Activated CD4-positive, alpha-beta T cell treated with anti-CD3 and anti-CD28 coated beads for 36 hours (primary cell): ENCODE results near the gene KMT2B. TPM values are rescaled to one million over a fixed set of nuclear protein-coding genes. Genes with fewer than 3 reads are reported as not detected.

ENCODE experiments used
- ATAC-seq: fragments of 200-7000 bp; cut with Tn5 transposase; one replicate; pipeline ENCODE4 v1.10.0; 2021; ENCODE audit warnings: mild to moderate bottlenecking, moderate library complexity
- CTCF ChIA-PET: fragments of 350-600 bp; sonication (Branson Sonifier 250); formaldehyde crosslinking; loops from one replicate; lab custom pipeline; 2021; ENCODE audit warnings: antibody characterized with exemption; lab: Charles Lee
- POLR2A ChIA-PET: fragments of 350-600 bp; sonication (Branson Sonifier 250); formaldehyde crosslinking; loops from one replicate; lab custom pipeline; 2021; ENCODE audit warnings: antibody characterized with exemption, inconsistent platforms; lab: Charles Lee
- DNase-seq: peaks from one replicate; pipeline ENCODE4 v3.0.0-alpha.2; 2020
- H3K27ac Mint-ChIP-seq: one replicate; pipeline ENCODE4 v1.8.0; 2021; ENCODE audit warnings: mixed read lengths
- H3K27me3 Mint-ChIP-seq: one replicate; pipeline ENCODE4 v1.8.0; 2021; ENCODE audit warnings: mixed read lengths
- H3K36me3 Mint-ChIP-seq: one replicate; pipeline ENCODE4 v1.8.0; 2021; ENCODE audit warnings: low read depth, mixed read lengths
- H3K4me1 Mint-ChIP-seq: one replicate; pipeline ENCODE4 v1.8.0; 2021; ENCODE audit warnings: mixed read lengths
- H3K4me3 Mint-ChIP-seq: one replicate; pipeline ENCODE4 v1.8.0; 2021; ENCODE audit warnings: mild to moderate bottlenecking, moderate library complexity, mixed read lengths
- H3K9me3 Mint-ChIP-seq: one replicate; pipeline ENCODE4 v1.8.0; 2021; ENCODE audit warnings: low read depth, mixed read lengths
- intact Hi-C, 2 experiments: fragments of 100-400 bp; cut with DNase I in 1 of 2; cut with micrococcal nuclease in 1 of 2; formaldehyde crosslinking; loops; one replicate each; pipeline versions ENCODE4 v1.14.2 to v1.15.1; 2022 to 2024; cut with DNase I, micrococcal nuclease
- total RNA-seq, 2 experiments: library from RNA; stranded (reverse); gene quantifications; one replicate each; pipeline ENCODE4 v1.2.3, GENCODE V29; 2021

Gene KMT2B
- total RNA-seq, 2 experiments from 2014 or later = 48.6 to 49.4 TPM

GRCh38 chr19:35756377-35757230, 38.8 kb downstream of the KMT2B start, which contains the start of gene HSPB6:
TSS of gene HSPB6 (minus strand) at chr19:35757029. CDS start at chr19:35757008, 21 bp downstream.
- Mint-ChIP-seq H3K27ac (peak within 1 kb of the TSS; percentile 91), H3K4me1 (peaks cover 29% of the 10 kb centered on the region), H3K4me3 (peak within 1 kb of the TSS; percentile 85), H3K36me3 (peaks cover 24% of the 10 kb centered on the region), H3K9me3 (no peaks in the 10 kb centered on the region), H3K27me3 (peaks cover 4% of the 10 kb centered on the region)
- intact Hi-C loops = loop anchor here in 1 of 2 experiments (1.0 kb wide), 1 partner anchor 14 kb away; the partner anchor contains the start of gene IGFLR1
- CTCF ChIA-PET = interaction anchor here (0.6 to 1.6 kb wide), 3 partner anchors 8 to 16 kb away, joined by 3 to 5 read pairs (median 3); partner anchors contain the start of genes IGFLR1 and LIN37
- POLR2A ChIA-PET = interaction anchor here (1.0 to 1.3 kb wide), 2 partner anchors 8 to 43 kb away, joined by 3 to 5 read pairs; partner anchors contain the start of gene LIN37
- DNase-seq = no peak
- ATAC-seq = no peak

- H3K36me3 Mint-ChIP-seq = peaks cover 29% of the 10 kb centered on the region
- POLR2A ChIA-PET = interaction anchor here (1.0 to 1.3 kb wide), 2 partner anchors 9 to 44 kb away, joined by 3 to 5 read pairs; partner anchors contain the start of gene LIN37
- H3K4me3 Mint-ChIP-seq = peak overlapping the region; percentile 85
- H3K27me3 Mint-ChIP-seq = peaks cover 4% of the 10 kb centered on the region
- CTCF ChIA-PET = interaction anchor here (1.1 to 1.6 kb wide), 2 partner anchors 9 to 15 kb away, joined by 3 to 5 read pairs; partner anchors contain the start of genes IGFLR1 and LIN37
- DNase-seq (peak; percentile 70), ATAC-seq (peak; percentile 12)
- H3K9me3 Mint-ChIP-seq = no peaks in the 10 kb centered on the region
- peak overlapping the region; percentile 91 for H3K27ac Mint-ChIP-seq
- peaks cover 29% of the 10 kb centered on the region for H3K4me1 Mint-ChIP-seq
- intact Hi-C loops = loop anchor here in 1 of 2 experiments (1.0 kb wide), 1 partner anchor 15 kb away; the partner anchor contains the start of gene IGFLR1
These were observed 39.5 kb downstream of the KMT2B start for GRCh38 chr19:35757231-35757748.

GRCh38 chr19:35757749-35758608, 40.2 kb downstream of the KMT2B start, which contains the start of gene PROSER3:
TSS of gene PROSER3 (plus strand) at chr19:35758176. CDS start at chr19:35758216, 40 bp downstream.
- H3K9me3 Mint-ChIP-seq = no peaks in the 10 kb centered on the region
- DNase-seq (peak; percentile 99), ATAC-seq (peak; percentile 98)
- peaks cover 29% of the 10 kb centered on the region for H3K36me3 Mint-ChIP-seq
- peaks cover 4% of the 10 kb centered on the region for H3K27me3 Mint-ChIP-seq
- H3K27ac Mint-ChIP-seq = peak within 1 kb of the TSS; percentile 91
- peaks cover 29% of the 10 kb centered on the region for H3K4me1 Mint-ChIP-seq
- intact Hi-C loops = loop anchor here (1.0 to 2.0 kb wide), 12 partner anchors 10 to 296 kb away; partner anchors contain the start of genes ARHGAP33 (in 2 of the 2), LIN37 (in 2 of the 2), ALKBH6 (in 1 of the 2) and COX6B1 (in 1 of the 2)
- H3K4me3 Mint-ChIP-seq = peak within 1 kb of the TSS; percentile 85
- CTCF ChIA-PET = interaction anchor here (1.1 to 1.6 kb wide), 2 partner anchors 9 to 16 kb away, joined by 3 to 5 read pairs; partner anchors contain the start of genes IGFLR1 and LIN37
- POLR2A ChIA-PET = interaction anchor here (1.0 to 1.3 kb wide), 2 partner anchors 10 to 45 kb away, joined by 3 to 5 read pairs; partner anchors contain the start of gene LIN37

- CTCF ChIA-PET = no interaction called here
- peaks cover 29% of the 10 kb centered on the region for H3K4me1 Mint-ChIP-seq
- ATAC-seq = no peak
- intact Hi-C loops = loop anchor here in 1 of 2 experiments (2.0 kb wide), 1 partner anchor 15 kb away; the partner anchor contains the start of gene ARHGAP33
- POLR2A ChIA-PET = no interaction called here
- DNase-seq = no peak
- H3K4me3 Mint-ChIP-seq = peak overlapping the region; percentile 85
- H3K9me3 Mint-ChIP-seq = no peaks in the 10 kb centered on the region
- H3K27me3 Mint-ChIP-seq = peaks cover 4% of the 10 kb centered on the region
- peaks cover 28% of the 10 kb centered on the region for H3K36me3 Mint-ChIP-seq
- H3K27ac Mint-ChIP-seq = no peak overlapping the region
These were observed 41.9 kb downstream of the KMT2B start for GRCh38 chr19:35759697-35760096.

GRCh38 chr19:35760711-35761349, 43.0 kb downstream of the KMT2B start:
- no peak for ATAC-seq
- POLR2A ChIA-PET = no interaction called here
- H3K27ac Mint-ChIP-seq = no peak overlapping the region
- peaks cover 4% of the 10 kb centered on the region for H3K27me3 Mint-ChIP-seq
- H3K4me1 Mint-ChIP-seq = peaks cover 27% of the 10 kb centered on the region
- CTCF ChIA-PET = no interaction called here
- peaks cover 33% of the 10 kb centered on the region for H3K36me3 Mint-ChIP-seq
- no peak overlapping the region for H3K4me3 Mint-ChIP-seq
- no peaks in the 10 kb centered on the region for H3K9me3 Mint-ChIP-seq
- no peak for DNase-seq
- intact Hi-C loops = no loop called here

GRCh38 chr19:35764432-35765315, 46.9 kb downstream of the KMT2B start:
- H3K9me3 Mint-ChIP-seq = no peaks in the 10 kb centered on the region
- ChIA-PET POLR2A (interaction anchor here (0.6 kb wide), 1 partner anchor 117 kb away, joined by 4 read pairs; the partner anchor contains the start of gene COX6B1), CTCF (interaction anchor here (0.5 kb wide), 1 partner anchor 45 kb away, joined by 3 read pairs; no protein-coding TSS in a partner anchor)
- DNase-seq (no peak), ATAC-seq (no peak)
- H3K36me3 Mint-ChIP-seq = peaks cover 36% of the 10 kb centered on the region
- H3K4me1 Mint-ChIP-seq = peaks cover 4% of the 10 kb centered on the region
- no peaks in the 10 kb centered on the region for H3K27me3 Mint-ChIP-seq
- intact Hi-C loops = no loop called here
- no peak overlapping the region for H3K27ac Mint-ChIP-seq
- no peak overlapping the region for H3K4me3 Mint-ChIP-seq

- POLR2A ChIA-PET = no interaction called here
- CTCF ChIA-PET = no interaction called here
- intact Hi-C loops = no loop called here
- no peak for DNase-seq
- H3K9me3 Mint-ChIP-seq = no peaks in the 10 kb centered on the region
- no peak for ATAC-seq
- H3K27ac Mint-ChIP-seq = no peak overlapping the region
- peaks cover 23% of the 10 kb centered on the region for H3K36me3 Mint-ChIP-seq
- H3K27me3 Mint-ChIP-seq = no peaks in the 10 kb centered on the region
- H3K4me1 Mint-ChIP-seq = no peaks in the 10 kb centered on the region
- no peak overlapping the region for H3K4me3 Mint-ChIP-seq
These were observed 48.8 kb downstream of the KMT2B start for GRCh38 chr19:35766571-35767104.

- Mint-ChIP-seq H3K36me3 (peaks cover 18% of the 10 kb centered on the region), H3K4me3 (no peak overlapping the region), H3K27ac (no peak overlapping the region), H3K4me1 (no peaks in the 10 kb centered on the region), H3K27me3 (no peaks in the 10 kb centered on the region), H3K9me3 (no peaks in the 10 kb centered on the region)
- ChIA-PET POLR2A (no interaction called here), CTCF (no interaction called here)
- intact Hi-C loops = no loop called here
- no peak for DNase-seq
- no peak for ATAC-seq
These were observed 49.7 kb downstream of the KMT2B start for GRCh38 chr19:35767288-35768081.

GRCh38 chr19:35768082-35768421, 50.2 kb downstream of the KMT2B start:
- ATAC-seq (no peak), DNase-seq (no peak)
- ChIA-PET CTCF (no interaction called here), POLR2A (no interaction called here)
- Mint-ChIP-seq H3K36me3 (peaks cover 18% of the 10 kb centered on the region), H3K27me3 (no peaks in the 10 kb centered on the region), H3K4me3 (no peak overlapping the region), H3K4me1 (no peaks in the 10 kb centered on the region), H3K9me3 (no peaks in the 10 kb centered on the region), H3K27ac (no peak overlapping the region)
- intact Hi-C loops = no loop called here
